PFSK-1 (cell line): ENCODE measurements around the gene BNIP2.

ENCODE experiments used
- FOXP2 ChIP-seq: optimal IDR thresholded peaks from 2 replicates; pipeline ENCODE3; 2011; ENCODE audit warnings: borderline replicate concordance, control low read depth, inconsistent platforms; ENCODE audit not compliant: insufficient read depth; ENCODE audit errors: extremely low read length, extremely low read depth
- POLR2AphosphoS5 ChIP-seq: IDR thresholded peaks from 2 replicates; pipeline ENCODE4 v1.6.1; 2012; ENCODE audit warnings: low read depth, mild to moderate bottlenecking, control low read depth, low read length, moderate library complexity
- REST ChIP-seq, 2 experiments: IDR thresholded peaks; 2 replicates each; pipeline versions ENCODE4 v1.6.1 to v1.8.0; 2011 to 2012; ENCODE audit warnings: low read depth in 2 of 2, low read length in 2 of 2, control low read depth in 1 of 2, inconsistent platforms in 1 of 2, mild to moderate bottlenecking in 1 of 2, moderate library complexity in 1 of 2; ENCODE audit not compliant: insufficient read depth in 1 of 2
- SIN3A ChIP-seq: IDR thresholded peaks from 2 replicates; pipeline ENCODE4 v1.6.1; 2012; ENCODE audit warnings: mild to moderate bottlenecking, low read length, moderate library complexity, borderline replicate concordance; ENCODE audit not compliant: insufficient read depth
- TAF1 ChIP-seq: IDR thresholded peaks from 2 replicates; pipeline ENCODE4 v1.6.1; 2012; ENCODE audit warnings: low read length, control low read depth, borderline replicate concordance; ENCODE audit not compliant: insufficient read depth

The BNIP2 gene

GRCh38 chr15:59616379-59616778, 72.7 kb downstream of the BNIP2 start:
- no peak for TF ChIP-seq TAF1
- no peak for TF ChIP-seq FOXP2
- TF ChIP-seq POLR2AphosphoS5 = no peak
- TF ChIP-seq REST (IDR thresholded peaks at IDR 0.05; ENCODE audit: insufficient read depth in 1 of 2, low read depth in 2 of 2, low read length in 2 of 2) = no peak
- TF ChIP-seq SIN3A = no peak

GRCh38 chr15:59615661-59616060, 73.5 kb downstream of the BNIP2 start:
- TF ChIP-seq SIN3A (no peak), TAF1 (no peak), FOXP2 (no peak), REST (IDR thresholded peaks at IDR 0.05; ENCODE audit: insufficient read depth in 1 of 2, low read depth in 2 of 2, low read length in 2 of 2) (no peak), POLR2AphosphoS5 (no peak)

GRCh38 chr15:59614153-59614552, 75.0 kb downstream of the BNIP2 start:
- TF ChIP-seq REST (IDR thresholded peaks at IDR 0.05; ENCODE audit: insufficient read depth in 1 of 2, low read depth in 2 of 2, low read length in 2 of 2) = no peak
- TF ChIP-seq FOXP2 = no peak
- no peak for TF ChIP-seq TAF1
- TF ChIP-seq SIN3A = no peak

- TF ChIP-seq POLR2AphosphoS5 (no peak), SIN3A (no peak), FOXP2 (no peak), TAF1 (no peak), REST (IDR thresholded peaks at IDR 0.05; ENCODE audit: insufficient read depth in 1 of 2, low read depth in 2 of 2, low read length in 2 of 2) (no peak)
Observed at GRCh38 chr15:59611276-59612260, 77.6 kb downstream of the BNIP2 start, which contains the start of gene GCNT3. TSS of gene GCNT3 (plus strand) at chr15:59611783. CDS start at chr15:59618239, 6,456 bp downstream.
